NCI-H2196 treated with DMSO at 0.1 percent for 48 hours (cell line): ENCODE data around the gene NXN.
"Not testable (repeated sequence)": the region's sequence is repeated elsewhere in the genome, so short reads cannot be mapped to it uniquely, and the experiment has no call there.

Experiments
- DNase-seq: peaks from one replicate; lab custom pipeline; 2025; ENCODE audit not compliant: unreplicated experiment; lab: John Stamatoyannopoulos, UW

Gene NXN

GRCh38 chr17:867238-867637 lies 112.3 kb downstream of the NXN start:
- not testable (repeated sequence) for DNase-seq

- DNase-seq, result no peak
Observed at GRCh38 chr17:866568-867103, 112.9 kb downstream of the NXN start.

GRCh38 chr17:864315-864714 lies 115.3 kb downstream of the NXN start:
- DNase-seq, result no peak

GRCh38 chr17:863880-864279 lies 115.7 kb downstream of the NXN start:
- no peak for DNase-seq

- no peak for DNase-seq
Observed at GRCh38 chr17:862582-862981, 117.0 kb downstream of the NXN start.

- no peak for DNase-seq
Observed at GRCh38 chr17:861364-861763, 118.2 kb downstream of the NXN start.

GRCh38 chr17:860805-861204 lies 118.8 kb downstream of the NXN start:
- no peak for DNase-seq

GRCh38 chr17:859824-860195 lies 119.8 kb downstream of the NXN start:
- DNase-seq, result no peak

GRCh38 chr17:859061-859823 lies 120.3 kb downstream of the NXN start:
- DNase-seq, result no peak

GRCh38 chr17:856149-856548 lies 123.4 kb downstream of the NXN start:
- DNase-seq, result no peak

GRCh38 chr17:855569-855968 lies 124.0 kb downstream of the NXN start:
- no peak for DNase-seq

GRCh38 chr17:852850-853249 lies 126.7 kb downstream of the NXN start:
- DNase-seq, result not testable (repeated sequence)

- no peak for DNase-seq
Observed at GRCh38 chr17:852349-852748, 127.2 kb downstream of the NXN start.

- DNase-seq, result no peak
Observed at GRCh38 chr17:851924-852323, 127.7 kb downstream of the NXN start.

GRCh38 chr17:850851-851763 lies 128.5 kb downstream of the NXN start:
- no peak for DNase-seq

- no peak for DNase-seq
Observed at GRCh38 chr17:850086-850850, 129.3 kb downstream of the NXN start.

- no peak for DNase-seq
Observed at GRCh38 chr17:848402-848801, 131.2 kb downstream of the NXN start.

- DNase-seq, result no peak
Observed at GRCh38 chr17:846901-847843, 132.4 kb downstream of the NXN start.

GRCh38 chr17:841313-841712 lies 138.3 kb downstream of the NXN start:
- DNase-seq, result no peak

- DNase-seq, result no peak
Observed at GRCh38 chr17:838486-838885, 141.1 kb downstream of the NXN start.
